ENCODE data around the gene RSL1D1. TPM values are rescaled to one million over a fixed set of nuclear protein-coding genes. Genes with fewer than 3 reads are reported as not detected.

The RSL1D1 gene
- total RNA-seq, 1 donor from 2014 or later: 89.6 TPM

DNA sequence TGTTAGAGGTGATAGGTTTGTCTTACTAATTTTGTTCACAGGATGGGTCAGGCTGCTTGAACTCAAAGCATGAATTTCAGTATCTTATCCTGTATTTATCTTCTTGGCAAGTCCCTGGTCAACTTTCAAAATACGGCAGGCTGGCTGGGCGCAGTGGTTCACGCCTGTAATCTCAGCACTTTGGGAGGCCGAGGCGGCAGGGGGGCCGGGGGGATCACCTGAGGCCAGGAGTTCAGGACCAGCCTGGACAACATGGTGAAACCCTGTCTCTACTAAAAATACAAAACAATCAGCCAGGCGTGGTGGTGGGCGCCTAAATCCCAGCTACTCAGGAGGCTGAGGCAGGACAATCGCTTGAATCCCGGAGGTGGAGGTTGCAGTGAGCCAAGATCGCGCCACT, 25.0 kb upstream of the RSL1D1 start:
- no peaks in the 10 kb centered on the region for H3K27me3 Mint-ChIP-seq (ENCODE audit: low read depth)
- no peak overlapping the region for H3K4me3 Mint-ChIP-seq (ENCODE audit: unreplicated experiment)
- TF ChIP-seq CTCF (IDR thresholded peaks at IDR 0.05): no peak
- H3K27ac Mint-ChIP-seq (ENCODE audit: unreplicated experiment): no peak overlapping the region
- peaks cover 14% of the 10 kb centered on the region for H3K4me1 Mint-ChIP-seq (ENCODE audit: low read depth)
- no peak for DNase-seq (ENCODE audit: low spot score)
- peaks cover 25% of the 10 kb centered on the region for H3K36me3 Mint-ChIP-seq (ENCODE audit: low read depth)
- no peaks in the 10 kb centered on the region for H3K9me3 Mint-ChIP-seq (ENCODE audit: low read depth)

GRCh38 chr16:11875721-11876120, 24.4 kb upstream of the RSL1D1 start:
- no peak for DNase-seq (ENCODE audit: low spot score)
- Mint-ChIP-seq H3K27me3 (ENCODE audit: low read depth) (no peaks in the 10 kb centered on the region), H3K27ac (ENCODE audit: unreplicated experiment) (peak overlapping the region; percentile 57), H3K9me3 (ENCODE audit: low read depth) (no peaks in the 10 kb centered on the region), H3K4me3 (ENCODE audit: unreplicated experiment) (no peak overlapping the region), H3K36me3 (ENCODE audit: low read depth) (peaks cover 23% of the 10 kb centered on the region), H3K4me1 (ENCODE audit: low read depth) (peaks cover 18% of the 10 kb centered on the region)
- TF ChIP-seq CTCF (IDR thresholded peaks at IDR 0.05): no peak

GRCh38 chr16:11871193-11871592, 19.9 kb upstream of the RSL1D1 start:
- peak overlapping the region; percentile 57 for H3K27ac Mint-ChIP-seq (ENCODE audit: unreplicated experiment)
- TF ChIP-seq CTCF (IDR thresholded peaks at IDR 0.05): peak; percentile 55
- H3K36me3 Mint-ChIP-seq (ENCODE audit: low read depth): peaks cover 12% of the 10 kb centered on the region
- H3K4me3 Mint-ChIP-seq (ENCODE audit: unreplicated experiment): no peak overlapping the region
- H3K27me3 Mint-ChIP-seq (ENCODE audit: low read depth): no peaks in the 10 kb centered on the region
- no peaks in the 10 kb centered on the region for H3K9me3 Mint-ChIP-seq (ENCODE audit: low read depth)
- DNase-seq (ENCODE audit: low spot score): no peak
- peaks cover 24% of the 10 kb centered on the region for H3K4me1 Mint-ChIP-seq (ENCODE audit: low read depth)

DNA sequence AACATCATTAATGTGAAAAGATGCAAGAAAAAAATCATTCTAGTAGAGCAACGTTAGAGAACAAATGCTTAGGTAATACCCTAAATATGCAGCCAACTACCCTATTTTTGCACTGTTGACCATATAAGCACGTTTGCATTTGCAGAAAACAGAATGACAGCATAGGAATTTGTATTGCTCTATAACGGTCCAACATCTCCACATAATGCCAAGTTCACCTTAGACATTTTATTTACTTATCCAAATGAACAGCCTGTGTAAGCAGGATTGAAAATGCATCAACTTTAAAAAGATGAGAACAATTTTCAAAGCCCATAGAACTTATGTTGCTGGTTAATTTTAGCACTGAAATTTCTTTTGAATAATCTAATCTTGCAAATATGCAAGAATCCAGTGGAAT, 19.1 kb upstream of the RSL1D1 start:
- no peak for TF ChIP-seq CTCF (IDR thresholded peaks at IDR 0.05)
- Mint-ChIP-seq H3K4me1 (ENCODE audit: low read depth) (peaks cover 30% of the 10 kb centered on the region), H3K27ac (ENCODE audit: unreplicated experiment) (no peak overlapping the region), H3K9me3 (ENCODE audit: low read depth) (no peaks in the 10 kb centered on the region), H3K4me3 (ENCODE audit: unreplicated experiment) (no peak overlapping the region), H3K36me3 (ENCODE audit: low read depth) (peaks cover 9% of the 10 kb centered on the region), H3K27me3 (ENCODE audit: low read depth) (no peaks in the 10 kb centered on the region)
- no peak for DNase-seq (ENCODE audit: low spot score)

- Mint-ChIP-seq H3K4me1 (ENCODE audit: low read depth) (peaks cover 37% of the 10 kb centered on the region), H3K27me3 (ENCODE audit: low read depth) (no peaks in the 10 kb centered on the region), H3K9me3 (ENCODE audit: low read depth) (no peaks in the 10 kb centered on the region), H3K4me3 (ENCODE audit: unreplicated experiment) (no peak overlapping the region), H3K27ac (ENCODE audit: unreplicated experiment) (no peak overlapping the region), H3K36me3 (ENCODE audit: low read depth) (peaks cover 4% of the 10 kb centered on the region)
- no peak for DNase-seq (ENCODE audit: low spot score)
- TF ChIP-seq CTCF (IDR thresholded peaks at IDR 0.05): no peak
These were observed 18.2 kb upstream of the RSL1D1 start for GRCh38 chr16:11869353-11870228.

Measured in chondrocyte (in vitro differentiated cells).